HG03565 (cell line): Measurements from ENCODE around the gene SKI.

Source experiments
- ATAC-seq: cut with Tn5 transposase; IDR thresholded peaks from one replicate; pipeline ENCODE4 v1.9.1; 2021; ENCODE audit warnings: mild to moderate bottlenecking, moderate library complexity; ENCODE audit not compliant: unreplicated experiment

SKI gene

GRCh38 chr1:2194319-2194897 is 33.7 kb upstream of the SKI start, which contains the start of gene FAAP20:
TSS of gene FAAP20 (minus strand) at chr1:2194772. CDS start at chr1:2194749, 23 bp downstream.
- peak; percentile 29 for ATAC-seq

DNA sequence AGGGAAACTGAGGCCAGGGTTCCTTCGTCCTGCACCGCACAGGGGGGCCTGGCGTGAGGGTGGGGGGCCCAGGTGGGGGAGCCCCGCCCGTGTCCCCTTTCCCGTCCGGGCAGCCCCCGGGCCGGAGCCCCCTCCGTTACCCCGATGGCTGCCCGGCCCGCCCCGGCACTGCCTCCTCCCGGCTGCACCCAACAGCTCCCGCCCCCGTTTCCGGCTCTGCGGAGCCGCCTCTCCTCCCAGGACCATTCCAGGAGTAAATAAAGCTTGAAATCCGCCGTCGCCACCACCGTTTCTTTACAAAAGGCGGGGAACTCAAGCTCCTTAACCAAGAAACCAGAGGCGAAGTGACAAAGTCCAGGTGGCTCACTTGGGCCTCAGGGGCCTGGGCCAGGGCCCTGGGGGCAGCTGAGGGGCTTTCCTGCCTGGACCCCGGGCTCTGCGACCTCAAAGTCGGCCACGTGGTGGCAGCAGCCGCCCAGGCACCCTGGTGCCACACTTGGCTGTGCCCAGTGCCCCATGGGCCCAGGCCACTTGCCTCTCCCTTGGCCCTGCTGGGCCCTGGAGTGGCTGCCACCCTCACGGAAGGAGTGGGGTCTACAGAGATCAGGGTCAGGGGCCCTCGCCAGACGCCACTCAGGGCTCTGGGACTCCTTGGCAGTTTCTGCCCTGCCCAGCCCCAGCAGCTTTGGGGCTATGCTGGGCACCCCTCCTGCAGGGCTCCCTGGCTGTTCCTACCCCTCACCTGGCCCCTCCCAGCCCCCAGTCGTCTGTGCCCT is 33.0 kb upstream of the SKI start:
- ATAC-seq = peak; percentile 46

DNA sequence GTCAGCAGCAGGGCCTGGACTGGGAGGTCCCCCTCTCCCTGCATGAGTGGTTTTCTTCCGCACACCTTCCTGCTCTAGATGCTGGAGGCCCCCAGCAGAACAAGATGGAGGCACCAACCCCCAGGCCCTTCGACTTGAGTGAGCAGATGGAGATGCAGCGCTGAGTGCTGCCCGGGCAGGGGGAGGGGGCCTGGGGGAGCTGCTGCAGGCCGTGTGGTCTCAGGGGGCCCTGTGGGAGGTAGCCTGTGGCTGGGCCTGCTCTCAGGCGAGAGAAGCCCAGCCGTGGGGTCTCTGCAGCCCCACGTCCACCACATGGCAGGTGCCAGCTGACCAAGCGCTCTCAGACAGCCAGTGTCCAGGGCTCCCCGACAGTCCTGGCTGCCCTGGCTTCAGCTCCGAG is 32.3 kb upstream of the SKI start:
- no peak for ATAC-seq

DNA sequence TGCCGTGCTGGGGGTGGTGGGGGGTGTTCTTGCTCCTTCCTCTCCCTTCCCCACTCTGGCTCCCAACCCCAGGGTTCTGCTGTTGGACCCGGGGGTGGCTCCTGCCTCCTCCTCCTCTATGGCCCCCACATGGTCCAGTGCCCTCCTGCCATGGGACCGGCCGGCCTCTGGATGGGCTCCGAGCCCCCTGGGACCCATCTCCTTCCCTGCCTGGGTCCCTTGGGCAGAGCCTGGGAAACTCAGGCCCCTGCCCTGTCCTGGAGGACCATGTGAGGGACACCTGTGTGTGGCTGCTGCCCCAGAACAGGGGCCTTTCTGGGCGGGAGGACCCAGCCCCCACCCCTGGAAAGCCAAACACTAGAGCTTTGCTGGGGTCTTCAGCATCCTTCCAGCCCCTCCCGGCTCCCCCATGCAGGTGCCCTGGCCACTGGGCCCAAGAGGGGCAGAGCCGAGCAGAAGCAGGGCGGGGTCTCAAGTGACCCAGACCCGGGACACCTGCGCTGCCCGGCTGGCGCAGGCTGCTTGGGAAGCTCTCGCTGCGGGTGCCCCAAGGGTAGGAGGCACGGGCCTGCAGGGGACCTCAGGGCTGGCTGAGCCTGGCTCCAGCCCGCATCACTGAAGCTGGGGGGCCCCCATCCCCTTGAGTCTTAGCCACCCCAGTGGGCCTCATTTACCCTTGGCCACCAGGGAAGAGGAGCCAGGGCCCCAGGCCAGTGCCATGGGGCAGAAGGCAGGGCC is 31.0 kb upstream of the SKI start:
- ATAC-seq = no peak

- no peak for ATAC-seq
Measured at GRCh38 chr1:2197707-2198165, 30.4 kb upstream of the SKI start.

DNA sequence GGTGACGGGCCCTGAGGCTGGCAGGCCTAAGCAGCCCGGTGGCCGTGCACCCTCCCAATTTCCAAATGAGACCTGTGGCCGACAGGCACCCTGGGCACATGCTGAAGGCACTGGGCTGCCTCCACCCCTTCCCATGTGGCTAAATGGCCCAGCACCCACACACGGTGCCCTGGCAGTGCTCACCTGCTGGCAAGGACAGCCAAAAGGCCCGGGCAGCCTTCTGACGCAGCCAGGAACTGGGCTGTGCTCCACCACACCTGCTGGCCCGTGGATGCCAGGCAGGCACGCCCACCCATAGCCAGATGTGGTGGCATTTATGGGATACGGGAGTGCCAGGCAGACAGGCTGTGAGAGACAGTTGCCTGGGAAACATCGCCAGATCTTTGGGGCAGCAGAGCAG is 29.5 kb upstream of the SKI start:
- no peak for ATAC-seq

- ATAC-seq = no peak
Measured at GRCh38 chr1:2199042-2199810, 28.9 kb upstream of the SKI start.

DNA sequence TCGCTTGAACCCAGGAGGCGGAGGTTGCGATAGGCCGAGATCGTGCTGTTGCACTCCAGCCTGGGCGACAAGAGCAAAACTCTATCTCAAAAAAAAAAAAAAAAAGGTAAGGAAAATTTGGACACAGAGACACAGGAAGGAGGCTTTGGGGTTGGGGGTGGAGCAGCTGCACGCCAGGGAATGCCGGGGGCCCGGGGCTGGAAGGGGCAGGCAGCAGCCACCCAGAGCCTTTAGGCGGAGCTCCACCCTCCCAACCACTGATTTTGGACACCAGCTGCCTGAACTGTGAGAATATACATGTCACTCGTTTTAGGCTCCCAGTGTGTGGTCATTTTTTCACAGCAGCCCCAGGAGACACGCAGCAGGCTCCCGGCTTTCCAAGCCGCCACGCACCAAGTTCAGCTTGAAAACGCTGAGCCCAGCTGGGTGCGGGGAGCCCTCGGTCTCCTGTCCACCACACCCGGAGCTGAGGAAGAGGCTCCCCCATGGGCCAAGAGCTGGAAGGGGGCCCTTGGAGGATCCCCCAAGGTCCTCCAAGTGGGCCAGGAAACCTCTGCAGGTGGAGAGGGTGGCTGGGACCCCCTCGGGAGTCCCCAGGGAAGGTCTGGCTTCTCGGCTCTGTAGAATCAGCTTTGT is 27.7 kb upstream of the SKI start:
- ATAC-seq = no peak

DNA sequence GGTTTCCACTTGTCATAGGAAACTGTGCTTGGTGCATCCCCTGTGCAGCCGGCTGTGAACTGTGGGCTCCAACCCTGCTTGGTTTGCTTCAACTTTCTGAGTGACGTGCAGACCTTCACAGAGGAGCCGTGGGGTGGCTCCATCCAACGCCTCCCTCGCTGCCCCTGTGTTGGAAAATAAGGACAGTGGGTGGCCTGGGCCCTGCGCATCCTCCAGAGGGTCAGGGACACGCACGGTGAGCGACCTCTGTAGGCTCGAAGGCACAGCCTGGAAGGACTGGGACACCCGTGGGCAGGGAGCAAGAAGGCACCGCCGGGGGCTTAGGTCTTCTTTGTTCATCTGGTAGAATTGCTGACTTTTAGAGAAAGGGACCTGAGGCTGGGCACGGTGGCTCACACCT is 27.1 kb upstream of the SKI start:
- ATAC-seq = no peak

- ATAC-seq = no peak
Measured at GRCh38 chr1:2202008-2202575, 26.0 kb upstream of the SKI start.

GRCh38 chr1:2202843-2203601 is 25.1 kb upstream of the SKI start:
- ATAC-seq = no peak

GRCh38 chr1:2203671-2204414 is 24.3 kb upstream of the SKI start:
- ATAC-seq = no peak

DNA sequence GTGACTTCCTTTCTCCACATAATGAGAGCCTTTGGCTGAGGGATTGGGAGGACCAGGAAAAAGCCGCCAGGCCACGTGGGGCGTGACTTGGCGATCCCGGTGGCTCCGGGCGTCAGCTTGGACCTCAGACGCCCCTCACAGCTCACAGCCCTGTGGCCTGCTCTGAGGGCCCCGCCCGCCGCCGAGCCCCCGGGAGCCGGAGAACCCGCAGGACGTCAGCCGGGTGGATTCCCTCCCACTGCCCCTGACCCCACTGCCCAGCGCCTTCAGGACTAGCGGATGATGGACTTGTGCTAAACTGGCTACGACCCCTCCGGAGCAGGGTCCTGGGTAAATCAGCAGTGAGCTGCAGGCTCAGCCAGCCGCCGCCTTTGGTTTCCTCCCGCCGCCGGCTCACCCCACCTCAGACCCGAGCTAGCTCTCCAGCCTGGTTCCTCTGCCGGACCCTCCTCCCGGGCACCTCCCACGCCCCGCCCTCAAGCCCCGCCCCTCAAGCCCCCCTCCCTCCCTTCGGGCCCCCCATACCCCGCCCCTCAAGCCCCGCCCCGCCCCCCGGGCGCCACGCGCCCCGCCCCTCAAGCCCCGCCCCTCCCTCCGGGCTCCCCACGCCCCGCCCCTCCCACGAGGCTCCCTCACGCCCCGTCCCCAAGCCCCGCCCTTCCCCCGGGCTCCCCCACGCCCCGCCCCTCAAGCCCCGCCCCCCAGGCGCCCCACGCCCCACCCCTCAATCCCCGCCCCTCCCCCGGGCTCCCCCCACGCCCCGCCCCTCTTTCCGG is 23.5 kb upstream of the SKI start:
- ATAC-seq = no peak

GRCh38 chr1:2205191-2205952 is 22.7 kb upstream of the SKI start:
- no peak for ATAC-seq

DNA sequence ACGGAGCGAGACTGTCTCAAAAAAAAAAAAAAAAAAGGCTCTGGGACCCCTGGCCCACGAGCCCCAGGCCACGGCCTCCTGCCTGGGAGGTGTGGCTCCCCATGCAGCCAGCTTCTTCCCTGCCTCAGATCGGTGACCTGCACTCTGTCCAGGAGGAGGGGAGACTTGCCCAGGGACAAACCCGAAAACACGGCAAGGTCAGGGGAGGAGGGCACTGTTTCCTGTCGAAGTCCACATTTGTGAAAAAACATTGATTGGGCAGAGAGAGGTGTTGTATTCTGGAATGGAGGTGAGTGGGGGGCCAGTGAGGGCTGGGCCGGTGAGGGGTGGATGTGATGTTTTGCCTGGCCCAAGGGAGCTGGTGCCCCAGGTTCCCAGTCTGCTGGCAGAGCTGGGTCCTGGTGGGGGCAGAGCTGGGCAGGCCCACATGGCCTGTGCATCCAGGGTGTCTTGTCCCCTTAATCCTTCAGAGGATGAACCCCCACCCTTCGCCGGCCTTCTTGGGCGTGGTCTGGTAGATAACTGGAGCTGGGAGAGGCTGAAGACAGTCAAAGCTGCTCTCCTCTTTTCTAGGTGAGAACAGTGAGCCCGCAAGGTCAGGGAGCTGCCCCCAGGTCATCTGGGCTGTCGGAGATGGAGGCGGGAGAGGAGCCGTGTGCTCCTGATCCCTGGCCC is 21.2 kb upstream of the SKI start:
- ATAC-seq = no peak

DNA sequence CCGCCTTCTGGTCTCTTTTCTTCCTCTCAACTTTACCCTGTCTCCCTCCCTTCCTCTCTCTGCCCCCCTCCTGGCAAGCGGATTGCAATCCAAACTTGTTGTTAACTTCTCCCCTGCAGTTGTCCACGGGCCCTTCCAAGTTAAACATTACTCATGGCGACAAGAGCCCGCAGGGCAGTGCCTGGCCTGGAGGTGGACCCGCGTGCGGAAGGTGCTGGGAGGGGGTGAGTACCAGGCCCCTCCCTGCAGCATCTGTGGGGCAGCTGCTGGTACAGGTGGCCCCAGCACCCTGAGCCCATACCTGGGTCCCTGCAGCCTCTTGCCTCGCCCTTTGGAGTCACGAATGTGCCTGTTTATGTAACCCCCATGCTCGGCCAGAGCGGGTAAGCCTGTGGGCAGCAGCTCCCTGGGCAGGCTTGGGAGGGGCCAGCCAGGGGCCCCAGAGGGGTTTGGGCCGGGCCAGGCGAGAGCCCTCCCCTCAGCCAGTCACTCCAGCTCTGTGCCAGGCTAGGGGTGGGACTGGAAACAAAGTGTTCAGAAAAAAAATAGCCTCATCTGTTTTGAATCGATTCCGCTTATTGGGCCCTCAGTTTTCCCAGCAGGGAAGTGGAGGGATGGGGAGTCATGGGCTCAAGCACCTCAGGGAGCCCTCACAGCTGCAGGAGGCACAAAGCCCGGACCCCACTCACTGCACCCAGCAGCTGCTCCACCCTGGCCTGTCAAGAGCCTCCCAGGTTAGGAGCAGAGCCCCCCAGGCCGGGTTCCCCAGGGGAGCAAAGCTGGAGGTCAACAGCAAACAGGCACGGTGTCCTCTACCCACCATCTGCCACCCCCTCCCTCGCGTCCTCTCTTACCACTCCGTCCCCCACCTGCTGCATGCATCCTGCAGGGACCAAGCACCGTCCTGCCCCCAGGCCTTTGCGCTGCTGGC is 19.5 kb upstream of the SKI start:
- ATAC-seq = no peak
